ENCODE measurements around the gene ADAM20.
"Not testable (repeated sequence)": the region's sequence is repeated elsewhere in the genome, so short reads cannot be mapped to it uniquely, and the experiment has no call there.

ADAM20 gene

DNA sequence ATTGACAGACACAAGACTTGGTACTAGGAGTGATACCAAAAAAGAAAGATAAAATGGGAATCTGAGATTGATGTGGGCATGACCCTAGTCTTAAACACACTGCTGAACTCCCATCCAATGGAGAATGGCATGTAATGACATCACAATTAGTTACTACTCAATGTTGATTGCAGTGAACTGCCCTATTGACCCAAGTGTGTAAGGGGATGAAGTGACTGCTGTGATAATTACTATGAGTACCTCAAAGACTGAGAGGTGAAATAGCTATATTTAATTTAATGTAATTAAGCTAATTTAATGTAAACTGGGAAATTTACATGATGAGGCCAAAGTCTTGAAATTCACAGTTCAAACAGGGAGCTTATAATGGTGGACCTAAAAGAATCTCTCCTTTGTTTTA, at the start of gene ADAM20:
Gene ADAM20, minus strand, starts transcription at position 101 of the 400 bp plus-strand sequence. CDS start 10,247 bp downstream, outside the sequence.
- DNase-seq = no peak

DNA sequence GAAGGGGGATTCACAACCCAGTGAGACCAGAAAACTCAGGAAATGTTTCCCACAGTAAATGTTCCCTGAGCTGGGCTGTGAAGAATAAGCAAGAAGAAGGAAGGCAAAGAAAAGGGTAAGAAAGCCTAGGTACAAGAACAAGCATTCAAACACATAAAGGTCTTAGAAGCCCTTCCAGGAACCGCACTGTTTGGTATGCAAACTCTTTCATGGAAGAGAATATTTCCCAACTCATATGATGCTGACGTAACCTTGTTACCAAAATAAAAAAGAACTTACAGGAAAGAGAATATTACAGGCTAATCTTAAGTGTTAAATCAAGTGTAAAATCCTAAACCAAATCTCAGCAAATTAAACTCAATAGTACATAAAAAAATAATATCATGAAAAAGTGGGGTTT, 42.1 kb upstream of the ADAM20 start:
- no peak for DNase-seq

DNA sequence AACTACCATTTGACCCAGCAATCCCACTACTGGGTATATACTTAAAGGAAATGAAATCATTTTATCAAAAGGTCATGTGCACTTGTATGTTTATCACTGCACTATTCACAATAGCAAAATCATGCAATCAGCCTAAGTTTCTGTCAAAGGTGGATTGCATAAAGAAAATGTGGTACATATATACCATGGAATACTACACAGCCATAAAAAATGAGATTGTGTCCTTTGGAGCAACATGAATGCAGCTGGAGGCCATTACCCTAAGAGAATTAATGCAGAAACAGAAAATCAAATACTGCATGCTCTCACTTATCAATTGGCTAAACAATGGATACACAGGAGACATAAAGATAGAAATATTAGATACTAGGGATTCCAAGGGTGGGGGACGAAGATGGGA, 38.2 kb upstream of the ADAM20 start:
- DNase-seq = no peak

DNA sequence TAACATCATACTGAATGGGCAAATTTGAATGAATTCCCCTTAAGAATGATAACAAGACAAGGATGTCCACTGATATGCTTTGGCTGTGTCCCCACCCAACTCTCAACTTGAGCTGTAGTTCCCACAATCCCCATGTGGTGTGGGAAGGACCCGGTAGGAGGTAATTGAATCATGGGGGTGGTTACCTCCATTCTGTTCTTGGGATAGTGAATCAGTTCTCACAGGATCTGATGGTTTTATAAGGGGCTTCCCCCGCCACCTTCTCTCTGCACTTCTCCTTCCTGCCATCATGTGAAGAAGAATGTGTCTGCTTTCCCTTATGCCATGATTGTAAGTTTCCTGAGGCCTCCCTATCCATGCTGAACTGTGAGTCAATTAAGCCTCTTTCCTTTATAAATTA, 36.3 kb upstream of the ADAM20 start:
- DNase-seq = no peak

DNA sequence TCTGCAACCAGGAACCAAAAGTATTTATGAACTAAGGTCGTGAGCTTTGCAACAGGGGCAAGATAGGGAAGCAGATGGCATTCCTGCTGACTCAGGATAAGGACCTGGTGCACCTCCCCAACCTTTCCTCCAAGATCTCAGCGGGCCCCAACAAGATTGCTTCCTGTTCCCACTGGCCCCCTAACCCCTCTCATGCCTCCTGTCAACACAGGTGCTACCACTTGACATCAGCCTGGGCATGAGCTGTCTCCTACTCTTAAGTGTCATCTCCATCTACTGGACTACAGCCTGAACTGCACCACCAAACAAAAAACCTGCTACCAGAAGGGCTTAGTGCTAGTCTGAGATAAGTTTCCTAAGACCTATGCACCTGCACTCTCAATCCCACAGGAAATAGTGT, 33.0 kb upstream of the ADAM20 start:
- peak; percentile 65 for DNase-seq

DNA sequence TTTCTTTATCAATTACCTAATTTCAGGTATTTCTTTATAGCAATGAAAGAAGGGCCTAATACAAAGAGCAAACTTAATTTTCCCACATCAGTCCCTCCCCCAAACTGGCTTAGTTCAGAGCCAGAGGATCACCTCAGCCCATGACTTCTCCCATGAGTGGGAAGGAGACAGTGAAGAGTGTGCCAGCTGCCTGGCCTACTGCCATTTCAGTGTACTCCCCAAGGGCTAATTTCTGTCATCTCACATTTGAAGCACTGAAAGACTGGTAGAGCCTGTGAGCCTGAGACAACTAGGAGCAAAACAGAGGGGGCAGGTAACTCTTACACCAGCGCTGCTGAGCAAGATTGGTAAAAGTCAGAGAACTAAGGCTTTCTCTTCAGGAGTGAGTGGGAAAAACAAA, 29.1 kb upstream of the ADAM20 start:
- no peak for DNase-seq

DNA sequence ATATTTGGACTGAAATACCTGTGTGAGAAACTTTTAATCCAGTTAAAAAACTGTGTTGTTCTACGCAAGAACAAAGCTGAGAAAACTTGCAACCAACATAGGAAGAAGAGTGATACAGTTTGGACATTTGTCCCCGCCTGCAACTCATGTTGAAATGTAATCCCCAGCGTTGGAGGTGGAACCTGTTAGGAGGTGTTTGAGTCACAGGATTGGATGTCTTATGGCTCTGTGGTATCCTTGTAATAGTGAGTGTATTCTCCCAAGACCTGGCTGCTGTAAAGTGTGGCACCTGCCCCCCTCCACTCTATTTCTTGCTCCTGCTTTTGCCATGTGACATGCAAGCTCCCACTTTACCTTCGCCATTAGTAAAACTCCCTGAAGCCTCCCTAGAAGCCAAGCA, 28.6 kb upstream of the ADAM20 start:
- no peak for DNase-seq

DNA sequence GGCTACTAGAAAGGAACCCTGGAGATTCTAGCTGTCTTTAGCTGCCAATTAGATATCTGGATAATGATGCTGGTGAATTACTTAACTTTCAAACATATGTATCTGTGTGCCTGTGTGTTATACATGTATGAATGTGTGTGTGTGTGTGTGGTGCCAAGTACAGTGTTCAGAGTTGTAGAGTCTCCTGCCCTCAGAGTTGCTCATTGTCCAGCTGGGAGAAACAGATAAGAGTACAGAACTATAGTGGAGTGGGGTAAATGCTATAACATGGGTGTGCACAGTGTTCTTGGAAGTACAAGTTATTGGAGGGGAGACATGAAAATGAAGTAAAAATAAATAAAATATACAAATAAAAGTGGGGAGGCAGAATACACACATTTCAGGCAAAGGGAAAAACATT, 23.6 kb upstream of the ADAM20 start:
- DNase-seq = no peak

DNA sequence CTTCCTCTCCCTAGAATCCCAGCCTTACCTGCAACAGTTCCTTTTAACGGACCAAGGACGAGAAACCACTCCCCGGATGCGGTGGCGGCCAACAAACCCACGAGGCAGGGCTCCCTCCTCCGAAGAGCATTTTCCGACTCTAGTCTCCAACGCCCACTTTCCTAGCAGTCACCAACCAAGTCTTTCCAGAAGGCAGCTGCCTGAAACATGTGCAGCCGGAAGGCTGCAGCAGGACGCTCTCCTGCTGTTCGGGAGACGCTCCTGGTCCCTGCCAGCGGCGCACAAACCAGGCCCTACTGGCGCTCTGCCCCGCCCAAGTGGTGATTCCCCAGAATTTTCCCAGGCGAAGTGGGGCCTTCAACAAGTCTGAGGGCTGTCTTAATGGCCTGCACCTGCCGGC, 21.1 kb upstream of the ADAM20 start:
- peak; percentile 59 for DNase-seq

DNA sequence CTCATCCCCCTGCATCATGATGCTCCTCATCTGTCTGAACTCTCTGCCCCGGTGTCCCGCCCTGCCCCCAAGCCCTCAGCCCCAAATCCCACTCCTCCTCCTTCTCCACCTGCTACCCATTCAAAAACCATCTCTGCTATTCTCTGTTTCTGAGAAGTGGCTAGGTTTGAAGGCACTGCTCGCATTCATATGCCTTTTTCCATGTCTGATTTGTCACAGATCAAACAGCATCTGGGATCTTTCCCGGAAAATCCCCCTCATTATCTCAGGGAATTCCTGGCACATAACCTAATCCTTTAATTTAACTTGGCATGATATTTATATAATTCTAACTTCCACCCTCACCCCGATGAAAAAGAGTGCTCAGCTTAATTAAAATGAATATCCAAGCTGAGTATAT, 3.3 kb upstream of the ADAM20 start:
- DNase-seq = no peak

DNA sequence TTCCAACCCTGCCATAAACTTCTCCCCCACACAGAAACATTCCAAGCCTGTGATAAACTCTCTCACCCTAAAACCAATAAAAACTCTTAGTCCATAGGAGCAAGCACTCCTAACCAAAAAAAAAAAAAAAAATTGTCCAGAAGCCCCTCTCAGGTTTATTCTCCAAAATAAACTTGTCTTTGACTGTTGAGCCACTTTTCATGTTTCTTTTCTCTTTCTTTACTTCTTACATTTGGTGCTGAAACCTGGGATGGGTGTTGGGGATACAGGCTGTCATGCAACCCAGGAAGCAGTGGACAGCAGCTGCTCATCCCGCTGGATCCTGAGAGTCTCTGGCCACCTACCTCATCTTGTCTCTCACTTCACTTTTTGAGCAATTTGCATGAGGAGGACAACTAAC, 2.0 kb upstream of the ADAM20 start:
- no peak for DNase-seq

DNA sequence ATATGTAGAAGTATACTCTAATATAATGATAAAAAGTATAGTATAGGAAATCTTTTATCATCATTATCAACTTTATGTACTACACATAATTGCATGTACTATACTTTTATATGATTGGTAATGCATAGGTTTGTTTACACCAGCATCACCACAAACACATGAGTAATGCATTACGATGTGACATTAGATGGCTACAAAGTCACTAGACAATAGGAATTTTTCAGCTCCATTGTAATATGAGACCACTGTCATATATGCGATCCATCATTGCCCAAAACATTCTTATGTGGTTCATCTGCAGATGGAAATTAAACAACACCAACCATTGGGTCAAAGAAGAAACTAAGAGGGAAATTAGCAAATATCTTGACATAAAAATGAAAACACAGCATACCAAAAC, 4.4 kb downstream of the ADAM20 start:
- DNase-seq = no peak

DNA sequence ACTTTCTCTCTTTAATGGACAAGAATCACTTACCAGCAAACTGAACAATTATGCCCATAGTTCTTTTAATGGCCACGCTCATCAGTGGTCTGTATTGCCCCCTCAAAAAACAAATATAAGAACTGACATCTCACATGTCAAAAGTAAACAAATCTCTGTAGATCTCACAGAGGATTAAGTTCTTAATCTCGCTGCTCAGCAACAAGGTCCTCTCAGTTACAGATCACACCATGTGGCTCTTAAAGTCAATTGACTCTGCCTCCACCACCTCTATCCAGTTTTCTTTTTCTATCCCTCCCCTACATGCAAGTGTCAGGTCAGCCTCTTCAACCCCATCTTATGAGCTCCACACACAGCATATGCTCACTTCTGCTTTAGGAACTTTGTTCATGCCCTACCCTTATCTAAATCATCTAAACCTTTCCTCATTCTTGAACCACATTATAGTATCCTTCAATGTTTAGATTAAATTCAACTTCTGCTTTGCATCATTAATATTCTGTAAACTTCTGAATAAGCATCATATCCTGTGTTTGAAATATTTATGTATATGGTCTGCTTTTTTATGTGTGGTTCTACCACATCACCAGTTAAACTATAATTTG, 7.2 kb downstream of the ADAM20 start:
- no peak for DNase-seq

DNA sequence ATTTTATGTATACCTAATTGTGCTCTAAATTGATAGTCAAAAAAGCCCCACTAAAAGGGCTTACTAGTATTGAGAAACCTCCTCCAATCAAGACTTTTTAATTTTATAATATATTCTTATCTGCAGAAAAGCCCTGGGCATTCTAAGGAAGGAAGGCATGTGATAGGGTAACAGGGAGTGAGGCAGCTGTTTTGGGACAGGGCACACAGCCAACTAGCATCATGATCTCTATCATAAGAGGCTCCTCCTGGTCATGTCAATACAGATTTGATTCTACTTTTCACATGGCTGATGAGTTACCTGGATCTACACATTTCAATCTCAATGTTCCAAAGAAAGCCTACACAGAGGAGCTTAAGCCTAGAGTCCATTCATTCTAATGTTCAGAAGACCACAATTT, 9.1 kb downstream of the ADAM20 start:
- DNase-seq = no peak

DNA sequence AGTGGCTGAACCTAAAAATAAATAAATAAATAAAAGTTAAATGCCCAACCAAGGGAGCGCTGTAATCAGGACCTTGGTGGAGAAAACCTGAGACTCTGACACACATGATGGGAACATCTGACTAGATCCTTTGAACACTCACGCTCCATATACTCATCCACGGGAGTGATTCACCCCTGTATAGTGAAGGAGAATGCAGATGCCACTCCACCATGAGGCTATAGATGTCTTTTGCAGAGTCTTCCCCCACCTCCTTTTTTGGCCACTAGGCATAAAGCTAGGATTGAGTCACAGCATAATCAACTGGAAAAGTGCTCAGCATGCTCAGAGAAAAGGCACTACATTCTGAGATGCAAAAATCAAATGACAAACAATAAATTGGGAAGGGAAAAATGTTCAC, 19.0 kb downstream of the ADAM20 start:
- no peak for DNase-seq

DNA sequence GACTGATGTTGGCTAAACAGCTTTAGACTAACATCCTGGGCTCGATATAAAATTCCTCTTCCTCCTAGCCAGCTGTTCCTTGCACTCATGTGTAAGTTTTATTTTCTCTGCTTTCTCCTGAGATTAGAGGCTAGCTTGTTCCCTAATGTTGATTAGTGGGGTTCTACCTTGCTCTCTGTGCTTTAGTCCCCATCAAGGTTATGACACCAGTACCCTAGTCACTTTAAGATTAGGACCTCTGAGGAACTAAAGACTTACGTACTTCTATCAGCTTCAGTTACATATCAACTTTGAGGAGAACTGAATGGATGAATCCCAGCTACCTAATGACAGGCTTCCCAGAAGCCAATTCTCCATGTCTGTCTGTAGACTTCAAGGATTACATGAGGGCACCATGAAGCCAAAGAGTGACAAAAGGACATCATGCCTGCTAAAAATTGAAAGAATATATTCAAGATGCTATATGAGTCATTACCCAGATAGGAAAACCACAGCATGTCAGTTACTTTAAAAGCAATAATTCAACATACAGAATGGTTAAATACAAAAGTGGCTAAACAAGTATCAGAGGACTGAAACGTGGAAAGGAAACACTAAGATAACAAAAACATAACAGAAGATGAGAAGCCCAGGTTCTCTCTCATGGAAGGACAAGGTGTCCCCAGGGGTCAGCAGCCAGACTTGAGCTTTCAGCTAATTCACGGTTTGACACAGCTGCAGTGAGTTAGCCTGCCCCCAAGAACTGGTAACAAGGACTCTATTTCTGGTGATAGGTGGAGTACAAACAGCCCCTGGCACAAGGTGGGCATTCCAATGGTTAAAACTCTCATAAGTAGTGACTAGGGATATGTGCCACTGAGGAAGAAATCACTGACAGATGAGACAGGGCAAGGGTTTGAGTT, 20.4 kb downstream of the ADAM20 start:
- no peak for DNase-seq

DNA sequence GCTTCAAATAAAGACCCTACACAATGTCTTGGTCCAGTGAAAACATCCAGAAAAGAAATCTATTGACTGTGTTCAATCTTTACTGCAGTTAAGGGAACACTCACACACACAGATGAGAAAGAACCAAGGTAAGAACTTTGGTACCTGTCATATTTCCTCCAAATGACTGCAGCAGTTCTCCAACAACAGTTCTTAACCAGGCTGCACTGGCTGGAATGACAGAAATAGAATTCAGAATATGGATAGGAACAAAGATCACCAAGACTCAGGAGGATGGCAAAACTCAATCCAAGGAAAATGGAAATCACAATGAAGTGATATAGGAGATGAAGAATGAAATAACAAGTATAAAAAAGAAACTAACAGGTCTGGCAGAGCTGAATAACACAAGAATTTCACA, 36.6 kb downstream of the ADAM20 start:
- no peak for DNase-seq

DNA sequence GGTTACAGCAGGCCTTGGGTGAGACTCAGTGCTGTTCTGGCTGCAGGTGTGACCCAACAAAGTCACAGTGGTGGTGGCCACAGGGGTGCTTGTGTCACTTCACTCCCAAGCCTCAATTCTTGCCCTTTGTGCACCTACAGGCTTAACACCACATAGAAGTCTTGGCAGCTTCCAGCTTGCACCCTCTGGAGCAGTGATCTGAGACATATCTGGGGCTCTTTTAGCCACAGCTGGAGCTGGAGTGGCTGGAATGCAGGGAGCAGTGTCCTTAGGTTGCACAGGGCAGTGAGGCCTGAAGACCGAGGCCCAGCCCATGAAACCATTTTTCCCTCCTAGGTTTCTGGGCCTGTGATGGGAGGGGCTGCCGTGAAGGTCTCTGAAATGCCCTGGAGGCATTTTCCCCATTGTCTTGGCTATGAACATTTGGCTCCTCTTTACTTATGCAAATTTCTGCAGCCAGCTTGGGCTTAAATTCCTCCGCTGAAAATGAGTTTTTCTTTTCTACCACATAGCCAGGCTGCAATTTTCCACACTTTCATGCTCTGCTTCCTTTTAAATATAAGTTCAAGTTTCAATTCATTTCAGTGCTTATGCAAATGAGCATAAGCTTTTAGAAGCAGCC, 45.1 kb downstream of the ADAM20 start:
- no peak for DNase-seq

DNA sequence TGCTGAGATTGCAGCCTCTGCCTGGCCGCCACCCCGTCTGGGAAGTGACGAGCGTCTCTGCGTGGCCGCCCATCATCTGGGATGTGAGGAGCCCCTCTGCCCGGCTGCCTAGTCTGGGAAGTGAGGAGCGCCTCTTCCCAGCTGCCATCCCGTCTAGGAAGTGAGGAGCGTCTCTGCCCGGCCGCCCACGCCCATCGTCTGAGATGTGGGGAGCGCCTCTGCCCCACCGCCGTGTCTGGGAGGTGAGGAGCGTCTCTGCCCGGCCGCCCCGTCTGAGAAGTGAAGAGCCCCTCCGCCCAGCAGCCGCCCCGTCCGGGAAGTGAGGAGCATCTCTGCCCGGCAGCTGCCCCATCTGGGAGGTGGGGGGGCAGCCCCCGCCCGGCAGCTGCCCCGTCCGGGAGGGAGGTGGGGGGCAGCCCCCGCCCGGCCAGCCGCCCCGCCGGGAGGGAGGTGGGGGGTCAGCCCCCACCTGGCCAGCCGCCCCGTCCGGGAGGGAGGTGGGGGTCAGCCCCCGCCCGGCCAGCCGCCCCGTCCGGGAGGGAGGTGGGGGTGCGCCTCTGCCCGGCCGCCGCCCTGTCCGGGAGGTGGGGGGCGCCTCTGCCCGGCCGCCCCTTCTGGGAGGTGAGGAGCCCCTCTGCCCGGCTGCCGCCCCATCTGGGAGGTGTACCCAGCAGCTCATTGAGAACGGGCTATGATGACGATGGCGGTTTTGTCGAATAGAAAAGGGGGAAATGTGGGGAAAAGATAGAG, 57.3 kb downstream of the ADAM20 start:
- not testable (repeated sequence) for DNase-seq

DNA sequence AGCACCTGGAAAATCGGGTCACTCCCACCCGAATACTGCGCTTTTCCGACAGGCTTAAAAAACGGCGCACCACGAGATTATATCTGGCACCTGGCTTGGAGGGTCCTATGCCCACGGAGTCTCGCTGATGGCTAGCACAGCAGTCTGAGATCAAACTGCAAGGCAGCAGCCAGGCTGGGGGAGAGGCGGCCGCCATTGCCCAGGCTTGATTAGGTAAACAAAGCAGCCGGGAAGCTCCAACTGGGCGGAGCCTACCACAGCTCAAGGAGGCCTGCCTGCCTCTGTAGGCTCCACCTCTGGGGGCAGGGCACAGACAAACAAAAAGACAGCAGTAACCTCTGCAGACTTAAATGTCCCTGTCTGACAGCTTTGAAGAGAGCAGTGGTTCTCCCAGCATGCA, 59.3 kb downstream of the ADAM20 start:
- DNase-seq = not testable (repeated sequence)

DNA sequence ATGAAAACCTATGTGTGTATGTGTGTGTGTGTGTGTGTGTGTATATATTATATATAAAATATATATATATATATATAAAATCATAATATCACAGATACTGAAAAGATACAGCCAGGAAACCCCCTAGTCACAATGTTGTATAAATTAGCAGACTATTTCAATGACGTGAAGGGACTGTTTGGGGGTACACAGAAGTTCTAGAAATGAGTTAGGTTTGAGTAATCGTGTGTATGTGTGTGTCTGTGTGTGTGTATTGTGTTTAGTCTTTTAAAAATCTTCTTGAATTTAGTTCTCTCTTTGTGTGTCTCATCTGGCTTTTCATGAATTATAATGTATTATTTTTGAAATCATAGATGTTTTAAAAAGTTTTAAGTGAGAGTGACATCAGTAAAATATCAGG, 61.0 kb downstream of the ADAM20 start:
- no peak for DNase-seq
